ENCODE data around the gene TPST1.

DNA sequence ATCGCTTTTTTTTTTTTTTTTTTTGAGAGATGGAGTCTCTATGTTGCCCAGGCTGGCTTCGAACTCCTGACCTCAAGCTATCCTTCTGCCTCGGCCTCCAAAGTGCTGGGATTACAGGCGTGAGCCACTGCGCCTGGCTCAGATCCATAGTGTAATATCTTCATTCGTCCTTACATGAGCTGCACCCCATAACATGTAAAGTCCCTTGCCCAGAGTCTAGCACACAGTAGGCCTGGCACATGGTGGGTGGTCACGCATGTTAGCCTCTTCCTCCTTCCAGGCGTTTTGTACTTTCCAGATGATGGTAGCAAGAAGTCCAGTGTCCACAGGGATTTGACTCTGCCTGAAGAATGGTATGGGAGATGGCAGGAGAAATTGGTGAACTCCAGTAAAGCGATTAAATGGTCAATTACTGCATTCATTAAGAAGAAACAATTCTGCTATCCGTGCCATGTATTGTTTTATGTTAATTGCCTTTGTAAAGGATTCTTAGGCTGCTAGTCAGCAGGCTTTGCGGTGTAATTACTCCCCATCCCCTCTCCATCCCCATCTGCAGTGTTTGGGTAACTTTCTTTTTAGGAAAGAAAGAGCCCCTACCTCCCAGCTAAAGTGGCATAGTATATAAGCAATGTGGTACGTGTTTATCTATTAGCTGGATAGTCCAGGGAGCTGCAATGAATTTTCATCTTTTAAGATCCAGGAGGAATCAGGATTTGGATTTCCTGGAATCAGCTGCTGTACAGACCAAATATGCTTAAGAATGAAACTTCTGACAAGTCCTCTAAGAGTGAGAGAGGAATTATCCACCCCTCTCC lies 1.2 kb downstream of the TPST1 start:
- TF ChIP-seq, protein P1, sequence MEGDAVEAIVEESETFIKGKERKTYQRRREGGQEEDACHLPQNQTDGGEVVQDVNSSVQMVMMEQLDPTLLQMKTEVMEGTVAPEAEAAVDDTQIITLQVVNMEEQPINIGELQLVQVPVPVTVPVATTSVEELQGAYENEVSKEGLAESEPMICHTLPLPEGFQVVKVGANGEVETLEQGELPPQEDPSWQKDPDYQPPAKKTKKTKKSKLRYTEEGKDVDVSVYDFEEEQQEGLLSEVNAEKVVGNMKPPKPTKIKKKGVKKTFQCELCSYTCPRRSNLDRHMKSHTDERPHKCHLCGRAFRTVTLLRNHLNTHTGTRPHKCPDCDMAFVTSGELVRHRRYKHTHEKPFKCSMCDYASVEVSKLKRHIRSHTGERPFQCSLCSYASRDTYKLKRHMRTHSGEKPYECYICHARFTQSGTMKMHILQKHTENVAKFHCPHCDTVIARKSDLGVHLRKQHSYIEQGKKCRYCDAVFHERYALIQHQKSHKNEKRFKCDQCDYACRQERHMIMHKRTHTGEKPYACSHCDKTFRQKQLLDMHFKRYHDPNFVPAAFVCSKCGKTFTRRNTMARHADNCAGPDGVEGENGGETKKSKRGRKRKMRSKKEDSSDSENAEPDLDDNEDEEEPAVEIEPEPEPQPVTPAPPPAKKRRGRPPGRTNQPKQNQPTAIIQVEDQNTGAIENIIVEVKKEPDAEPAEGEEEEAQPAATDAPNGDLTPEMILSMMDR (IDR thresholded peaks at IDR 0.05; ENCODE audit: borderline replicate concordance, extremely low read depth, low read length, poor library complexity, severe bottlenecking): no peak
- no peak for TF ChIP-seq EZH2 (IDR thresholded peaks at IDR 0.05; ENCODE audit: borderline replicate concordance, low read depth, low read length, severe bottlenecking)
